Neural progenitor cell (in vitro differentiated cells): ENCODE measurements around the gene TMX4.

Experiments
- CTCF ChIP-seq: fragments of 200-600 bp; sonication (generic); IDR thresholded peaks from 2 replicates; pipeline ENCODE4 v1.5.1; 2017; ENCODE audit warnings: antibody characterized with exemption, mild to moderate bottlenecking
- EZH2 ChIP-seq: fragments of 200-600 bp; sonication (generic); IDR thresholded peaks from 2 replicates; pipeline ENCODE4 v1.6.1; 2017; ENCODE audit warnings: antibody characterized with exemption, mild to moderate bottlenecking, moderate library complexity

DNA sequence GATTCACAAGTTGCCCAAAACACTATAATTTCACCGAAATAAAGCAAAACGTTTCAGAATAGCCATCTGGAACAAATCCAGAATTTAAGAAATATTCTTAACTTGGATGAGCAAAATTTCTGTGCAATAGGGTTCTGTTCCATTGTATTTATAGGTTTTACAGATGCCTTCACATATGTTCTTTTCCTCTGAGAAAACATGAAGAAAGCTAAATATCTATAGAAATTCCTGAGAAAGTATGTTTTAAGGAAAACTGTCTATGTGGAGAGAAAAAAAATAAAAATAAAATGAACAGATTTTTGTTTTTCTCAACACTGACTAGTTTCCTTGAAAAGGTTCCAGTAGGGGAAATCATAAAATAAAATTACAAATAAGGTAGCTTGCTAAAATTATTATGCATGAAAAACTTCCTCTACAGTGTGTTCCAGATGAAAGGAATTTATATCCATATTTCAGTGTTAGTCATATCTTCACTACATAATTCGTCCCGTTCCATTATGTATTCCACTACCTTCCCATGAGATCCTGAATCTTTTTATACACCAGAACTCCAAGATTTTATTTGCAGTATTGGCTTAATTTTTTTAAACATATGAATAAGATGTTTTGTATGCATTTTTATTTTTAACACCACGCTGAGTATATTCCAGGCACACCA is 42.4 kb upstream of the TMX4 start:
- no peak for TF ChIP-seq CTCF
- TF ChIP-seq EZH2: no peak
